Pancreas (tissue), 10 donors: ENCODE results near the gene XAGE1B. TPM values are rescaled to one million over a fixed set of nuclear protein-coding genes. Genes with fewer than 3 reads are reported as not detected.
"Not testable (repeated sequence)": the region's sequence is repeated elsewhere in the genome, so short reads cannot be mapped to it uniquely, and the experiment has no call there.

Experiments used
- ATAC-seq, 4 donors: fragments of 200-7000 bp; cut with Tn5 transposase; one replicate each; pipeline versions ENCODE4 v1.8.0 to v1.9.1; 2020; ENCODE audit warnings: mild to moderate bottlenecking in 4 of 4, moderate library complexity in 4 of 4
- DNase-seq, 6 donors: peaks; one replicate each; pipeline ENCODE4 v3.0.0-alpha.2; 2020
- FAIRE-seq: peaks from 2 replicates; lab custom pipeline; 2012; peaks lifted over from hg19 to GRCh38; lab: Jason Lieb, UNC
- H3K27ac ChIP-seq, 4 donors: fragments of 200-600 bp; sonication (generic); 1 replicate in 3 of 4; 2 replicates in 1 of 4; pipeline versions ENCODE4 v1.5.0 to v1.8.0; 2020
- H3K27me3 ChIP-seq, 4 donors: fragments of 200-600 bp; one replicate each; pipeline ENCODE4 v1.8.0; 2021
- H3K36me3 ChIP-seq, 3 donors: fragments of 200-600 bp; sonication (generic) in 1 of 3; one replicate each; pipeline versions ENCODE4 v1.5.0 to v1.8.0; 2020 to 2021
- H3K4me1 ChIP-seq, 3 donors: fragments of 200-600 bp; one replicate each; pipeline ENCODE4 v1.8.0; 2021
- H3K4me3 ChIP-seq, 4 donors: fragments of 200-600 bp; sonication (generic) in 2 of 4; one replicate each; pipeline versions ENCODE4 v1.5.0 to v1.8.0; 2020 to 2021
- H3K9me3 ChIP-seq, 4 donors: fragments of 200-600 bp; one replicate each; pipeline ENCODE4 v1.8.0; 2021
- CTCF ChIP-seq, 4 donors: fragments of 200-600 bp; sonication (generic) in 3 of 4; IDR thresholded peaks; one replicate each; pipeline versions ENCODE4 v1.5.0 to v1.8.0; 2021; ENCODE audit warnings: antibody characterized with exemption in 4 of 4
- WGBS, 2 donors: extraction: QIAGEN DNeasy Blood & Tissue Kit; methylation state at CpG; one replicate each; pipeline ENCODE4 v1.1.7; 2013; 5-methylcytosine and 5-hydroxymethylcytosine counted together
- intact Hi-C, 3 donors: fragments of 100-400 bp; cut with DNase I; formaldehyde crosslinking; loops; one replicate each; pipeline versions ENCODE4 v1.11.1 to v1.14.2; 2022
- polyA plus RNA-seq, 2 donors: library from polyadenylated mRNA; stranded (reverse); fragments of 200-250 nt; gene quantifications; one replicate each; pipeline ENCODE4 v1.2.3, GENCODE V29; 2013
- total RNA-seq, 6 donors: library from RNA; stranded (reverse); fragmentation: NEBNext Ultra II Directional in 4 of 6; extraction: Animal tissue kit (Norgen Biotek cat#: 25700) in 4 of 6; gene quantifications; one replicate each; pipeline versions ENCODE4 v1.2.1 to v1.2.4, GENCODE V29; 2021 to 2023
- donor health status: healthy with polysubstance abuse.
- donor health status: DM: no; HTN: no; CAD: no; lungs with moderate emphysema.
- donor health status: DM: no; HTN: no; CAD: no.
- donor health status: control.
- donor health status: control.
- donor health status: Bipolar disorder and iron deficiency.
- donor health status: DM: yes; HTN: yes; CAD: no.
- donor health status: DM: no; HTN: no; CAD: no.
- donor health status: DM: no; HTN: no; CAD: no.
- donor health status: DM: yes; HTN: yes; CAD: no.

XAGE1B gene
- total and polyA plus RNA-seq, 8 donors = 0.38 TPM; not detected in 7

- H3K27ac ChIP-seq = no peak overlapping the region
Measured at GRCh38 chrX:52507331-52507730, 9.5 kb downstream of the XAGE1B start.

GRCh38 chrX:52504551-52504950, 12.3 kb downstream of the XAGE1B start:
- Histone ChIP-seq H3K4me1 (no peaks in the 10 kb centered on the region), H3K4me3 (no peak overlapping the region), H3K27me3 (peaks cover 0 to 17% (median 0%) of the 10 kb centered on the region in 4 donors), H3K36me3 (no peaks in the 10 kb centered on the region), H3K27ac (no peak overlapping the region), H3K9me3 (no peaks in the 10 kb centered on the region)
- TF ChIP-seq CTCF (IDR thresholded peaks at IDR 0.05) = no peak
- WGBS, 2 donors = 75 to 76% methylated on average over 4 of the region's 4 CpGs
- intact Hi-C loops = no loop called here
- no peak for FAIRE-seq
- ATAC-seq = no peak
- DNase-seq = no peak

More at GRCh38 chrX:52507331-52507730, 9.5 kb downstream of the XAGE1B start:
- Histone ChIP-seq H3K36me3 (no peaks in the 10 kb centered on the region), H3K4me3 (no peak overlapping the region), H3K4me1 (no peaks in the 10 kb centered on the region), H3K9me3 (no peaks in the 10 kb centered on the region), H3K27me3 (peaks cover 0 to 20% (median 0%) of the 10 kb centered on the region in 4 donors)
- no peak for ATAC-seq
- no peak for DNase-seq
- intact Hi-C loops = no loop called here
- WGBS, 2 donors = 53 to 58% methylated on average over 3 of the region's 3 CpGs
- no peak for FAIRE-seq
- TF ChIP-seq CTCF (IDR thresholded peaks at IDR 0.05) = no peak

GRCh38 chrX:52501362-52501761, 15.5 kb downstream of the XAGE1B start:
- H3K27me3 ChIP-seq = peaks cover 0 to 10% (median 0%) of the 10 kb centered on the region in 4 donors
- no CpG with 5 or more reads among the region's 6 CpGs for WGBS, 2 donors
- H3K4me3 ChIP-seq, DNase-seq, FAIRE-seq, H3K36me3 ChIP-seq, intact Hi-C loops, H3K9me3 ChIP-seq, H3K4me1 ChIP-seq, ATAC-seq, H3K27ac ChIP-seq: not testable (repeated sequence)

GRCh38 chrX:52496419-52496772, 20.5 kb downstream of the XAGE1B start:
- H3K4me3 ChIP-seq, H3K27me3 ChIP-seq, H3K27ac ChIP-seq, H3K9me3 ChIP-seq, intact Hi-C loops, ATAC-seq, H3K4me1 ChIP-seq, H3K36me3 ChIP-seq, FAIRE-seq, DNase-seq: not testable (repeated sequence)
- WGBS, 2 donors = no CpG with 5 or more reads among the region's 5 CpGs

GRCh38 chrX:52495545-52496418, 21.1 kb downstream of the XAGE1B start, which contains the start of gene XAGE1A:
Gene XAGE1A (plus strand): TSS chrX:52495808. CDS start chrX:52497362, 1,554 bp downstream.
- H3K4me1 ChIP-seq, DNase-seq, intact Hi-C loops, FAIRE-seq, H3K4me3 ChIP-seq, H3K27me3 ChIP-seq, H3K36me3 ChIP-seq, H3K9me3 ChIP-seq, H3K27ac ChIP-seq, ATAC-seq: not testable (repeated sequence)
- no CpG with 5 or more reads among the region's 41 CpGs for WGBS, 2 donors

GRCh38 chrX:52471301-52471700, 45.6 kb downstream of the XAGE1B start:
- FAIRE-seq, H3K27ac ChIP-seq, H3K27me3 ChIP-seq, DNase-seq, intact Hi-C loops, H3K36me3 ChIP-seq, H3K4me3 ChIP-seq, H3K9me3 ChIP-seq, ATAC-seq, H3K4me1 ChIP-seq: not testable (repeated sequence)
- 5 to 25% methylated on average over 1 of the region's 1 CpG for WGBS, 2 donors

Other genes starting within 250 kb of the XAGE1B start
- not detected for gene XAGE2, start 148.0 kb downstream of the XAGE1B start, total RNA-seq
- under 1 TPM; 0.38 to 0.59 TPM for gene XAGE2, start 148.0 kb downstream of the XAGE1B start, polyA plus RNA-seq
- gene XAGE1A, start 21.3 kb downstream of the XAGE1B start, total RNA-seq = not detected
- not detected for gene XAGE1A, start 21.3 kb downstream of the XAGE1B start, polyA plus RNA-seq
- not detected for gene SSX7, start 137.8 kb upstream of the XAGE1B start, total RNA-seq
- gene SSX7, start 137.8 kb upstream of the XAGE1B start, polyA plus RNA-seq = not detected
- not detected for gene SSX2, start 190.1 kb upstream of the XAGE1B start, total RNA-seq
- gene SSX2, start 190.1 kb upstream of the XAGE1B start, polyA plus RNA-seq = not detected
- gene SSX2B, start 234.2 kb upstream of the XAGE1B start, total RNA-seq = not detected
- gene SSX2B, start 234.2 kb upstream of the XAGE1B start, polyA plus RNA-seq = not detected